MV-4-11 (cell line): Measurements from ENCODE around the gene TRIM41.
"Not testable (repeated sequence)": the region's sequence is repeated elsewhere in the genome, so short reads cannot be mapped to it uniquely, and the experiment has no call there.

Source experiments
- DNase-seq: peaks from one replicate; lab custom pipeline; 2025; lab: John Stamatoyannopoulos, UW

TRIM41 gene

GRCh38 chr5:181211208-181211607, 11.9 kb upstream of the TRIM41 start:
- no peak for DNase-seq

- no peak for DNase-seq
Measured at GRCh38 chr5:181212080-181212479, 11.0 kb upstream of the TRIM41 start.

- no peak for DNase-seq
Measured at GRCh38 chr5:181212934-181213333, 10.1 kb upstream of the TRIM41 start.

GRCh38 chr5:181214249-181214648, 8.8 kb upstream of the TRIM41 start:
- DNase-seq = not testable (repeated sequence)

GRCh38 chr5:181215997-181216989, 6.8 kb upstream of the TRIM41 start:
- no peak for DNase-seq

- DNase-seq = no peak
Measured at GRCh38 chr5:181217111-181217802, 5.8 kb upstream of the TRIM41 start.

GRCh38 chr5:181217803-181218062, 5.3 kb upstream of the TRIM41 start:
- no peak for DNase-seq

- no peak for DNase-seq
Measured at GRCh38 chr5:181218795-181219124, 4.3 kb upstream of the TRIM41 start.

GRCh38 chr5:181219262-181220177, 3.6 kb upstream of the TRIM41 start:
- no peak for DNase-seq

GRCh38 chr5:181220178-181220515, 2.9 kb upstream of the TRIM41 start:
- no peak for DNase-seq

- no peak for DNase-seq
Measured at GRCh38 chr5:181221105-181221791, 1.8 kb upstream of the TRIM41 start.

- DNase-seq = no peak
Measured at GRCh38 chr5:181221792-181222629, 1.1 kb upstream of the TRIM41 start.

GRCh38 chr5:181222630-181223057, 437 bp upstream of the TRIM41 start:
- DNase-seq = no peak

GRCh38 chr5:181223729-181224389, 778 bp downstream of the TRIM41 start:
- no peak for DNase-seq

GRCh38 chr5:181224390-181225229, 1.5 kb downstream of the TRIM41 start:
- DNase-seq = no peak

GRCh38 chr5:181229996-181230395, 6.9 kb downstream of the TRIM41 start:
- no peak for DNase-seq

- DNase-seq = no peak
Measured at GRCh38 chr5:181230551-181230950, 7.5 kb downstream of the TRIM41 start.

- DNase-seq = no peak
Measured at GRCh38 chr5:181231432-181231831, 8.4 kb downstream of the TRIM41 start.

- DNase-seq = no peak
Measured at GRCh38 chr5:181232593-181232992, 9.5 kb downstream of the TRIM41 start.
